GM12878 (cell line): Measurements from ENCODE around the gene FBLN1.

Experiments used
- ESRRA ChIP-seq: IDR thresholded peaks from 2 replicates; pipeline ENCODE4 v1.6.1; 2012; ENCODE audit warnings: mild to moderate bottlenecking, low read length, improper control_type of control experiment
- GATAD2B ChIP-seq: fragments of 450-650 bp; conservative IDR thresholded peaks from 2 replicates; pipeline ENCODE4 v1.6.1; 2017; ENCODE audit warnings: low read depth, mild to moderate bottlenecking, moderate library complexity
- POLR2A ChIP-seq: IDR thresholded peaks from 2 replicates; pipeline ENCODE4 v1.6.1; 2011; ENCODE audit warnings: low read depth, mild to moderate bottlenecking, low read length
- ZBTB11 ChIP-seq: fragments of 450-650 bp; formaldehyde crosslinking; IDR thresholded peaks from 2 replicates; pipeline ENCODE4 v1.5.0; 2022; ENCODE audit warnings: mild to moderate bottlenecking, missing genetic modification characterization

GRCh38 chr22:45590262-45590661 is 87.6 kb downstream of the FBLN1 start:
- TF ChIP-seq ESRRA = no peak
- TF ChIP-seq GATAD2B = no peak
- no peak for TF ChIP-seq POLR2A
- TF ChIP-seq ZBTB11 (CRISPR knock-in tag) = no peak
